GM12878 (cell line): ENCODE measurements around the gene DNAH2. TPM values are rescaled to one million over a fixed set of nuclear protein-coding genes. Genes with fewer than 3 reads are reported as not detected.

Source experiments
- ATAC-seq: fragments of 200-7000 bp; cut with Tn5 transposase; 3 replicates; pipeline ENCODE4 v1.9.1; 2020; ENCODE audit warnings: mild to moderate bottlenecking, moderate library complexity
- BruUV-seq: library from RNA; stranded (reverse); fragments of 400-500 nt; replicated peaks from 2 replicates; lab custom pipeline; 2021; lab: Mats Ljungman, UMichigan
- CTCF ChIA-PET: fragments of 300-600 bp; sonication (Branson Sonifier 250); formaldehyde crosslinking; extraction: SDS; loops from one replicate; lab custom pipeline; 2021; ENCODE audit warnings: inconsistent platforms; lab: Yijun Ruan, JAX
- POLR2A ChIA-PET: fragments of 350-600 bp; formaldehyde crosslinking; extraction: SDS; loops from one replicate; lab custom pipeline; 2021; ENCODE audit warnings: inconsistent platforms; lab: Charles Lee
- RAD21 ChIA-PET: fragments of 300-600 bp; sonication (Branson Sonifier 250); formaldehyde crosslinking; loops from one replicate; lab custom pipeline; 2023; ENCODE audit warnings: antibody characterized with exemption; ENCODE audit not compliant: unreplicated experiment; lab: Charles Lee
- SMC1A ChIA-PET: fragments of 300-600 bp; sonication (Branson Sonifier 250); formaldehyde crosslinking; loops from one replicate; lab custom pipeline; 2023; ENCODE audit not compliant: unreplicated experiment, uncharacterized antibody; lab: Charles Lee
- DNase-seq: peaks from one replicate; pipeline ENCODE4 v3.0.0-alpha.2; 2011; ENCODE audit warnings: low read depth, low spot score
- FAIRE-seq: peaks from 3 replicates; lab custom pipeline; 2011; peaks lifted over from hg19 to GRCh38; lab: Jason Lieb, UNC
- H2AFZ ChIP-seq: 2 replicates; pipeline ENCODE4 v1.6.0; 2011; ENCODE audit warnings: low read depth, low read length, control low read depth; ENCODE audit not compliant: control insufficient read depth
- H3K27ac ChIP-seq: 2 replicates; pipeline ENCODE4 v1.5.1; 2011; ENCODE audit warnings: control low read depth; ENCODE audit not compliant: control insufficient read depth, insufficient read depth
- H3K27me3 ChIP-seq, 2 experiments: replicated peaks in 1 of 2; 2 replicates each; pipeline versions ENCODE4 v1.6.0 to v1.6.1; 2011; ENCODE audit warnings: low read length in 1 of 2; ENCODE audit not compliant: control insufficient read depth in 2 of 2, insufficient read depth in 2 of 2
- H3K36me3 ChIP-seq, 2 experiments: 2 replicates each; pipeline ENCODE4 v1.5.1; 2011; ENCODE audit warnings: low read length in 1 of 2; ENCODE audit not compliant: control insufficient read depth in 2 of 2, insufficient read depth in 2 of 2
- H3K4me1 ChIP-seq: 2 replicates; pipeline ENCODE4 v1.6.1; 2011; ENCODE audit warnings: mild to moderate bottlenecking, low read length, moderate library complexity, mixed read lengths; ENCODE audit not compliant: control insufficient read depth, insufficient read depth
- H3K4me2 ChIP-seq: 2 replicates; pipeline ENCODE4 v1.6.0; 2011; ENCODE audit warnings: control low read depth; ENCODE audit not compliant: control insufficient read depth, insufficient read depth
- H3K4me3 ChIP-seq: fragments of 200-600 bp; sonication (generic); 2 replicates; pipeline ENCODE4 v1.5.1; 2016
- H3K79me2 ChIP-seq: 2 replicates; pipeline ENCODE4 v1.6.0; 2011; ENCODE audit warnings: low read length; ENCODE audit not compliant: control insufficient read depth, insufficient read depth
- H3K9ac ChIP-seq: 2 replicates; pipeline ENCODE4 v1.8.0; 2011; ENCODE audit warnings: low read length, control low read depth, mixed read lengths; ENCODE audit not compliant: control insufficient read depth, insufficient read depth
- H3K9me3 ChIP-seq: replicated peaks from 3 replicates; pipeline ENCODE4 v1.5.1; 2011; ENCODE audit warnings: mild to moderate bottlenecking, low read length; ENCODE audit not compliant: control insufficient read depth, insufficient read depth
- H4K20me1 ChIP-seq: 2 replicates; pipeline ENCODE4 v1.6.0; 2011; ENCODE audit not compliant: control insufficient read depth, insufficient read depth
- CHD2 ChIP-seq: IDR thresholded peaks from 2 replicates; pipeline ENCODE4 v1.6.1; 2011; ENCODE audit warnings: low read depth, low read length, improper control_type of control experiment, borderline replicate concordance
- FOXM1 ChIP-seq: IDR thresholded peaks from 2 replicates; pipeline ENCODE4 v1.6.1; 2012; ENCODE audit warnings: low read depth, mild to moderate bottlenecking, inconsistent platforms, low read length, moderate library complexity
- HCFC1 ChIP-seq: fragments of 150-350 bp; IDR thresholded peaks from 2 replicates; pipeline ENCODE4 v1.6.1; 2014; ENCODE audit warnings: low read length
- IKZF1 ChIP-seq: fragments of 450-650 bp; conservative IDR thresholded peaks from 2 replicates; pipeline ENCODE4 v1.6.1; 2017; ENCODE audit warnings: antibody characterized with exemption, mild to moderate bottlenecking
- KDM1A ChIP-seq: fragments of 200-600 bp; sonication (generic); IDR thresholded peaks from 2 replicates; pipeline ENCODE4 v1.6.1; 2016; ENCODE audit warnings: borderline replicate concordance
- MXI1 ChIP-seq: fragments of 150-350 bp; IDR thresholded peaks from 2 replicates; pipeline ENCODE4 v1.6.1; 2011; ENCODE audit warnings: low read depth, mild to moderate bottlenecking, inconsistent platforms, low read length, improper control_type of control experiment
- MYB ChIP-seq: fragments of 150-350 bp; IDR thresholded peaks from 2 replicates; pipeline ENCODE4 v1.6.1; 2014; ENCODE audit warnings: mild to moderate bottlenecking, low read depth, low read length, borderline replicate concordance
- NKRF ChIP-seq: fragments of 450-650 bp; conservative IDR thresholded peaks from 2 replicates; pipeline ENCODE4 v1.6.1; 2017; ENCODE audit warnings: mild to moderate bottlenecking, moderate library complexity
- POU2F2 ChIP-seq: IDR thresholded peaks from 3 replicates; pipeline ENCODE4 v1.6.1; 2011; ENCODE audit warnings: low read depth, mild to moderate bottlenecking, low read length, borderline replicate concordance
- RAD51 ChIP-seq: fragments of 450-650 bp; IDR thresholded peaks from 2 replicates; pipeline ENCODE4 v1.6.1; 2016; ENCODE audit warnings: moderate library complexity, mild to moderate bottlenecking, inconsistent platforms
- RELA ChIP-seq: fragments of 450-650 bp; IDR thresholded peaks from 2 replicates; pipeline ENCODE4 v1.8.0; 2014; ENCODE audit warnings: borderline replicate concordance; ENCODE audit not compliant: partially characterized antibody
- TARDBP ChIP-seq: IDR thresholded peaks from 2 replicates; pipeline ENCODE4 v1.6.1; 2016; ENCODE audit warnings: borderline replicate concordance
- TCF12 ChIP-seq: IDR thresholded peaks from 2 replicates; pipeline ENCODE4 v1.6.1; 2011; ENCODE audit warnings: low read depth, mild to moderate bottlenecking, low read length
- WGBS: methylation state at CpG from one replicate; pipeline ENCODE4 v1.1.6; 2016; ENCODE audit warnings: low lambda C conversion rate; ENCODE audit not compliant: insufficient replicate concordance, insufficient coverage; ENCODE audit errors: missing lambda C conversion rate; 5-methylcytosine and 5-hydroxymethylcytosine counted together
- in situ Hi-C: fragments of 300-500 bp; cut with MboI; formaldehyde crosslinking; loops from 9 replicates; pipeline ENCODE4 v1.14.3; 2018; ENCODE audit warnings: mixed read lengths
- intact Hi-C: fragments of 100-400 bp; cut with micrococcal nuclease; formaldehyde crosslinking; loops from one replicate; pipeline ENCODE4 v1.14.2; 2022; ENCODE audit not compliant: unreplicated experiment
- polyA plus RNA-seq, 11 experiments: library from polyadenylated mRNA; depleted of rRNA in 4 of 11; unstranded in 6 of 11; stranded (reverse) in 5 of 11; fragments of >200 nt; fragmentation: Nextera tagmentation in 4 of 11; fragmentation: Illumina TruSeq in 1 of 11; extraction: Ambion mirVana in 4 of 11; extraction: Trizol in 1 of 11; gene quantifications; 1 replicate in 1 of 11; 2 replicates in 10 of 11; pipeline versions ENCODE4 v1.2.1 to v1.2.3, GENCODE V29; 2011 to 2016; ENCODE audit warnings: inconsistent platforms in 2 of 11, missing spikeins in 2 of 11, low read depth in 1 of 11
- total RNA-seq, 4 experiments: library from RNA; depleted of rRNA in 3 of 4; stranded (reverse); fragments of >200 nt in 3 of 4; fragmentation: Illumina TruSeq in 1 of 4; extraction: Trizol in 1 of 4; gene quantifications; 2 replicates each; pipeline versions ENCODE4 v1.2.1 to v1.2.3, GENCODE V29; 2013 to 2021

The DNAH2 gene
- total and polyA plus RNA-seq, 10 of the 15 experiments (the other 5 are each of a cell fraction or from before 2014, with no cell fraction given), result not detected

- Histone ChIP-seq H3K9me3 (no peaks in the 10 kb centered on the region), H3K27me3 (no peaks in the 10 kb centered on the region), H3K9ac (no peak overlapping the region), H4K20me1 (no peaks in the 10 kb centered on the region)
- intact Hi-C loops, result loop anchor here (5.0 kb wide), 2 partner anchors 32 to 177 kb away; no protein-coding TSS in a partner anchor
- DNase-seq (no peak), FAIRE-seq (no peak)
- no TSS peak for BruUV-seq
- CTCF ChIA-PET, result interaction anchor here (0.7 to 15.5 kb wide), 10 partner anchors 12 to 195 kb away, joined by 3 to 308 read pairs (median 4); partner anchors contain the start of genes CNTROB and TRAPPC1
- 78% methylated on average over 5 of the region's 5 CpGs for WGBS
- RAD21 ChIA-PET, result interaction anchor here (1.1 to 7.4 kb wide), 2 partner anchors 50 to 123 kb away, joined by 3 to 65 read pairs; no protein-coding TSS in a partner anchor
- TF ChIP-seq NKRF, result no peak
- no peak for TF ChIP-seq CHD2
- TF ChIP-seq POU2F2, result no peak
- TF ChIP-seq FOXM1, result no peak
- TF ChIP-seq MXI1, result no peak
- TF ChIP-seq MYB, result no peak
- no peak for TF ChIP-seq KDM1A
- no peak for TF ChIP-seq IKZF1
- no peak for TF ChIP-seq RELA
- no peak for TF ChIP-seq HCFC1
- TF ChIP-seq TARDBP, result no peak
- no peak for TF ChIP-seq TCF12
- no peak for TF ChIP-seq RAD51
- TF ChIP-seq, all 136 proteins: peak for 0
- Histone ChIP-seq H3K4me3 (no peak overlapping the region), H3K27ac (no peak overlapping the region), H3K79me2 (no peaks in the 10 kb centered on the region), H3K4me2 (no peak overlapping the region), H3K4me1 (no peaks in the 10 kb centered on the region), H2AFZ (no peak overlapping the region), H3K36me3 (peaks cover 0 to 4% of the 10 kb centered on the region in 2 experiments; a peak in 1 of 4 replicates)
- ATAC-seq, result no peak
- POLR2A ChIA-PET, result interaction anchor here (0.5 to 0.7 kb wide), 4 partner anchors 117 to 842 kb away, joined by 3 to 5 read pairs (median 4); partner anchors contain the start of gene BCL6B
- in situ Hi-C loops, result loop anchor here (5.0 kb wide), 1 partner anchor 122 kb away; no protein-coding TSS in a partner anchor
- SMC1A ChIA-PET, result interaction anchor here (0.9 to 2.7 kb wide), 7 partner anchors 18 to 118 kb away, joined by 3 to 12 read pairs (median 5); partner anchors contain the start of gene KDM6B
These were observed 147.6 kb downstream of the DNAH2 start for GRCh38 chr17:7864995-7865650.
